IMR-90 (cell line): ENCODE results near the gene PHKG2. TPM values are rescaled to one million over a fixed set of nuclear protein-coding genes. Genes with fewer than 3 reads are reported as not detected.

Experiments
- ATAC-seq: fragments of 200-7000 bp; cut with Tn5 transposase; 2 replicates; pipeline ENCODE4 v1.9.1; 2020; ENCODE audit warnings: low read depth, mild to moderate bottlenecking, moderate library complexity
- BruUV-seq: library from RNA; stranded (reverse); fragments of 400-500 nt; replicated peaks from 2 replicates; lab custom pipeline; 2021; lab: Mats Ljungman, UMichigan
- CTCF ChIA-PET: fragments of 300-600 bp; formaldehyde crosslinking; extraction: SDS; loops from one replicate; lab custom pipeline; 2021; ENCODE audit warnings: antibody characterized with exemption; lab: Yijun Ruan, JAX
- POLR2A ChIA-PET: fragments of 300-600 bp; sonication (Branson Sonifier 250); formaldehyde crosslinking; loops from one replicate; lab custom pipeline; 2022; ENCODE audit warnings: antibody characterized with exemption; ENCODE audit not compliant: unreplicated experiment; lab: Charles Lee
- DNase-seq: peaks from one replicate; pipeline ENCODE4 v3.0.0; 2013
- H2AFZ ChIP-seq: replicated peaks from 2 replicates; pipeline ENCODE3; 2013; ENCODE audit warnings: low read length, mild to moderate bottlenecking; ENCODE audit not compliant: poor library complexity
- H2AK5ac ChIP-seq: 2 replicates; pipeline ENCODE4 v1.6.1; 2013; ENCODE audit warnings: low read depth, low read length, inconsistent platforms
- H2AK9ac ChIP-seq: replicated peaks from 2 replicates; pipeline ENCODE3; 2013; ENCODE audit warnings: mild to moderate bottlenecking, low read depth, low read length, moderate library complexity; ENCODE audit not compliant: poor library complexity
- H2BK120ac ChIP-seq: 2 replicates; pipeline ENCODE4 v1.6.1; 2013; ENCODE audit warnings: low read depth, low read length, inconsistent platforms
- H2BK15ac ChIP-seq: 3 replicates; pipeline ENCODE4 v1.6.1; 2013; ENCODE audit warnings: low read depth, low read length, inconsistent platforms
- H2BK20ac ChIP-seq: 2 replicates; pipeline ENCODE4 v1.6.1; 2013; ENCODE audit warnings: low read depth, mild to moderate bottlenecking, inconsistent platforms, low read length, moderate library complexity
- H2BK5ac ChIP-seq: 2 replicates; pipeline ENCODE4 v1.6.1; 2013; ENCODE audit warnings: mild to moderate bottlenecking, low read depth, low read length, inconsistent platforms; ENCODE audit not compliant: poor library complexity, severe bottlenecking
- H3K14ac ChIP-seq: replicated peaks from 2 replicates; pipeline ENCODE4 v1.6.1; 2013; ENCODE audit warnings: low read depth, low read length, inconsistent platforms
- H3K18ac ChIP-seq: 2 replicates; pipeline ENCODE4 v1.6.1; 2013; ENCODE audit warnings: low read depth, low read length, control low read depth
- H3K23ac ChIP-seq: 2 replicates; pipeline ENCODE4 v1.6.1; 2013; ENCODE audit warnings: low read depth, low read length, inconsistent platforms
- H3K27ac ChIP-seq: 2 replicates; pipeline ENCODE4 v1.5.1; 2013; ENCODE audit warnings: mild to moderate bottlenecking, control low read depth, low read length; ENCODE audit not compliant: insufficient read depth
- H3K27me3 ChIP-seq: 2 replicates; pipeline ENCODE4 v1.6.1; 2013; ENCODE audit warnings: low read length; ENCODE audit not compliant: control insufficient read depth, insufficient read depth
- H3K36me3 ChIP-seq: 2 replicates; pipeline ENCODE4 v1.6.1; 2013; ENCODE audit warnings: low read length, mixed read lengths; ENCODE audit not compliant: control insufficient read depth, insufficient read depth
- H3K4ac ChIP-seq: 2 replicates; pipeline ENCODE4 v1.6.1; 2013; ENCODE audit warnings: low read depth, low read length, inconsistent platforms
- H3K4me1 ChIP-seq: 2 replicates; pipeline ENCODE4 v1.6.1; 2013; ENCODE audit warnings: low read length, mixed read lengths; ENCODE audit not compliant: control insufficient read depth, insufficient read depth
- H3K4me2 ChIP-seq: 2 replicates; pipeline ENCODE4 v1.6.1; 2013; ENCODE audit warnings: low read depth, mild to moderate bottlenecking, control low read depth, low read length, moderate library complexity
- H3K4me3 ChIP-seq: 2 replicates; pipeline ENCODE4 v1.5.1; 2013; ENCODE audit warnings: low read depth, mild to moderate bottlenecking, control low read depth, low read length, moderate library complexity; ENCODE audit not compliant: insufficient read depth
- H3K56ac ChIP-seq: 2 replicates; pipeline ENCODE4 v1.6.1; 2013; ENCODE audit warnings: low read length, inconsistent platforms; ENCODE audit not compliant: insufficient read depth; ENCODE audit errors: extremely low read depth
- H3K79me1 ChIP-seq, 2 experiments: 2 replicates each; pipeline ENCODE4 v1.6.1; 2013; ENCODE audit warnings: low read length in 2 of 2, inconsistent platforms in 1 of 2, low read depth in 1 of 2
- H3K9ac ChIP-seq: 2 replicates; pipeline ENCODE4 v1.6.1; 2013; ENCODE audit warnings: low read depth, low read length, control low read depth
- H3K9me1 ChIP-seq: 2 replicates; pipeline ENCODE4 v1.6.1; 2013; ENCODE audit warnings: low read length, inconsistent platforms; ENCODE audit not compliant: insufficient read depth
- H3K9me3 ChIP-seq: 2 replicates; pipeline ENCODE4 v1.6.1; 2013; ENCODE audit warnings: low read length; ENCODE audit not compliant: control insufficient read depth, insufficient read depth
- H4K20me1 ChIP-seq: 2 replicates; pipeline ENCODE4 v1.6.1; 2013; ENCODE audit warnings: low read length, inconsistent platforms; ENCODE audit not compliant: insufficient read depth
- H4K5ac ChIP-seq: 2 replicates; pipeline ENCODE4 v1.6.1; 2013; ENCODE audit warnings: mild to moderate bottlenecking, low read depth, low read length, control low read depth
- H4K8ac ChIP-seq, 2 experiments: 2 replicates each; pipeline ENCODE4 v1.6.1; 2013; ENCODE audit warnings: low read depth in 2 of 2, low read length in 2 of 2, control low read depth in 1 of 2, inconsistent platforms in 1 of 2
- H4K91ac ChIP-seq: 2 replicates; pipeline ENCODE4 v1.6.1; 2013; ENCODE audit warnings: low read depth, low read length, inconsistent platforms; ENCODE audit not compliant: insufficient read depth
- BHLHE40 ChIP-seq: fragments of 150-350 bp; IDR thresholded peaks from 2 replicates; pipeline ENCODE4 v1.6.1; 2016; ENCODE audit warnings: mild to moderate bottlenecking, low read depth, low read length
- CEBPB ChIP-seq: IDR thresholded peaks from 2 replicates; pipeline ENCODE4 v1.6.1; 2012; ENCODE audit warnings: low read depth, low read length, improper control_type of control experiment
- CHD1 ChIP-seq: IDR thresholded peaks from 2 replicates; pipeline ENCODE4 v1.6.1; 2012; ENCODE audit warnings: low read depth, low read length, improper control_type of control experiment
- FOS ChIP-seq: fragments of 150-350 bp; IDR thresholded peaks from 2 replicates; pipeline ENCODE4 v1.6.1; 2016; ENCODE audit warnings: low read depth, low read length
- MAFK ChIP-seq: IDR thresholded peaks from 2 replicates; pipeline ENCODE4 v1.6.1; 2012; ENCODE audit warnings: low read depth, low read length, improper control_type of control experiment
- MAZ ChIP-seq: IDR thresholded peaks from 2 replicates; pipeline ENCODE4 v1.6.1; 2012; ENCODE audit warnings: low read depth, mild to moderate bottlenecking, low read length, improper control_type of control experiment, moderate library complexity, borderline replicate concordance
- MXI1 ChIP-seq: IDR thresholded peaks from 2 replicates; pipeline ENCODE4 v1.6.1; 2012; ENCODE audit warnings: low read depth, mild to moderate bottlenecking, low read length, moderate library complexity, borderline replicate concordance
- NFE2L2 ChIP-seq: fragments of 150-350 bp; IDR thresholded peaks from 2 replicates; pipeline ENCODE4 v1.6.1; 2016; ENCODE audit warnings: low read depth, mild to moderate bottlenecking, low read length
- POLR2A ChIP-seq: IDR thresholded peaks from 2 replicates; pipeline ENCODE4 v1.6.1; 2012; ENCODE audit warnings: mild to moderate bottlenecking, low read depth, low read length
- RAD21 ChIP-seq: IDR thresholded peaks from 2 replicates; pipeline ENCODE4 v1.6.1; 2012; ENCODE audit warnings: low read length, improper control_type of control experiment
- RCOR1 ChIP-seq: IDR thresholded peaks from 2 replicates; pipeline ENCODE4 v1.6.1; 2012; ENCODE audit warnings: mild to moderate bottlenecking, low read length, improper control_type of control experiment; ENCODE audit not compliant: insufficient replicate concordance
- RFX5 ChIP-seq: IDR thresholded peaks from 2 replicates; pipeline ENCODE4 v1.8.0; 2012; ENCODE audit warnings: low read depth, mild to moderate bottlenecking, low read length, moderate library complexity
- SMC3 ChIP-seq: fragments of 150-350 bp; IDR thresholded peaks from 2 replicates; pipeline ENCODE4 v1.6.1; 2016; ENCODE audit warnings: low read depth, mild to moderate bottlenecking, antibody characterized with exemption, low read length, moderate library complexity
- WGBS, 2 experiments: methylation state at CpG; one replicate each; pipeline versions ENCODE4 v1.1.5 to v1.1.7; 2013; ENCODE audit warnings: missing lambda C conversion rate in 2 of 2; ENCODE audit not compliant: insufficient read length in 1 of 2; ENCODE audit errors: extremely low coverage in 2 of 2; 5-methylcytosine and 5-hydroxymethylcytosine counted together
- dilution Hi-C: fragments of 300-500 bp; cut with HindIII; formaldehyde crosslinking; loops from one replicate; pipeline ENCODE4 v1.14.3; 2018; ENCODE audit warnings: low sequenced_read_pairs; ENCODE audit not compliant: unreplicated experiment
- in situ Hi-C: fragments of 300-500 bp; cut with MboI; formaldehyde crosslinking; loops from 3 replicates; pipeline ENCODE4 v1.14.3; 2019; ENCODE audit warnings: low sequenced_read_pairs, inconsistent platforms, mixed read lengths
- intact Hi-C: fragments of 100-400 bp; cut with micrococcal nuclease; formaldehyde crosslinking; loops from 2 replicates; pipeline ENCODE4 v1.10.0; 2022
- polyA plus RNA-seq, 3 experiments: library from polyadenylated mRNA; depleted of rRNA; stranded (reverse); fragments of >200 nt; gene quantifications; 2 replicates each; pipeline ENCODE4 v1.2.3, GENCODE V29; 2012; ENCODE audit warnings: low replicate concordance in 1 of 3
- total RNA-seq: library from RNA; depleted of rRNA; stranded (reverse); fragments of >200 nt; gene quantifications from 2 replicates; pipeline ENCODE4 v1.2.3, GENCODE V29; 2012
- TF ChIP-seq, protein P1 (sequence below): fragments of 150-350 bp; IDR thresholded peaks from 2 replicates; pipeline ENCODE4 v1.6.1; 2017; ENCODE audit warnings: mild to moderate bottlenecking, antibody characterized with exemption, low read length, low read depth
- TF ChIP-seq, protein P2 (sequence below): conservative IDR thresholded peaks from 2 replicates; pipeline ENCODE4 v1.5.1; 2012; ENCODE audit warnings: mild to moderate bottlenecking, low read depth, low read length, improper control_type of control experiment
- TF ChIP-seq, protein P3 (sequence below): fragments of 150-350 bp; IDR thresholded peaks from 2 replicates; pipeline ENCODE4 v1.6.1; 2016; ENCODE audit warnings: low read depth, mild to moderate bottlenecking, low read length, moderate library complexity, borderline replicate concordance

PHKG2 gene
- total and polyA plus RNA-seq, 2 of the 4 experiments (the other 2 are of a cell fraction) = 26.0 to 38.9 TPM

DNA sequence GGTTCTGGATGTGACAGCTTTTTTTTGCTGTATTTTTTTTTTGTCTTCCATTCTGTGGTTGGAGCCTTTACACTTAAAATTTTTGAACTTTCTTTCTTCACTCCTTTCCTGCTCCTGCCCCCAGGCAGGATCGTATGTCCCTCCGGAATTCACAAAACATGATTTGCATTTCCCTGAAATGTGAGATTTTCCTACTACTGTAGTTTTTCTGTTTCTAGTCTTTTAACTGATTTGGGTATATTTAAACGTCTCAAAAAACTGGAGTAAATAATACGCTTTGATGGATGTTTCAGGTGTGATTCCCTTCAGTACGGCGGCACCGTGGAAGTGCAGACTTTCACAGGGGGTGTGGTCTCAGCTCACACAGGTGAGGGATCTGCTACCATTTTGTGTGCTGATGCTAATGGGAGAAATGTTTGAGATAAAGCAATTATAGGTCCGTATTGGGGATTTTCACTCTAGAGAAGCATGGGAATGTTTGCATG, 48.6 kb upstream of the PHKG2 start:
- H3K4ac ChIP-seq = peak overlapping the region; percentile 99; the same call in 1 of the 2 replicates
- H3K27ac ChIP-seq = peak overlapping the region; percentile 92
- H3K9me3 ChIP-seq = no peaks in the 10 kb centered on the region
- dilution Hi-C loops (no loop called here), in situ Hi-C loops (no loop called here), intact Hi-C loops (loop anchor here (5.0 kb wide), 1 partner anchor 223 kb away; the partner anchor contains the start of gene FBXL19)
- BruUV-seq = no TSS peak
- no peak for DNase-seq
- H3K4me1 ChIP-seq = peaks cover 8% of the 10 kb centered on the region
- peak overlapping the region; percentile 45; the same call in 1 of the 2 replicates for H3K14ac ChIP-seq
- H3K18ac ChIP-seq = no peak overlapping the region
- H4K20me1 ChIP-seq = peaks cover 18% of the 10 kb centered on the region
- no peak overlapping the region for H2BK20ac ChIP-seq
- no peak overlapping the region for H4K5ac ChIP-seq
- H2AK5ac ChIP-seq = peak overlapping the region; percentile 60
- no peak for ATAC-seq
- peak overlapping the region; percentile 85 for H3K4me3 ChIP-seq
- no peak overlapping the region for H3K23ac ChIP-seq
- H2BK5ac ChIP-seq = peak overlapping the region; percentile 91
- H2BK120ac ChIP-seq = no peak overlapping the region
- peak overlapping the region; percentile 94 for H3K4me2 ChIP-seq
- H3K9ac ChIP-seq = peak overlapping the region; percentile 69
- H2AFZ ChIP-seq = no peak overlapping the region
- H4K91ac ChIP-seq = no peak overlapping the region
- H2BK15ac ChIP-seq = no peak overlapping the region
- TF ChIP-seq CHD1 (no peak), MXI1 (no peak), CEBPB (no peak), POLR2A (no peak), BHLHE40 (no peak), MAZ (no peak), MAFK (no peak), SMC3 (no peak), NFE2L2 (no peak), RFX5 (no peak), RAD21 (no peak), FOS (no peak), RCOR1 (no peak)
- TF ChIP-seq, protein P1, sequence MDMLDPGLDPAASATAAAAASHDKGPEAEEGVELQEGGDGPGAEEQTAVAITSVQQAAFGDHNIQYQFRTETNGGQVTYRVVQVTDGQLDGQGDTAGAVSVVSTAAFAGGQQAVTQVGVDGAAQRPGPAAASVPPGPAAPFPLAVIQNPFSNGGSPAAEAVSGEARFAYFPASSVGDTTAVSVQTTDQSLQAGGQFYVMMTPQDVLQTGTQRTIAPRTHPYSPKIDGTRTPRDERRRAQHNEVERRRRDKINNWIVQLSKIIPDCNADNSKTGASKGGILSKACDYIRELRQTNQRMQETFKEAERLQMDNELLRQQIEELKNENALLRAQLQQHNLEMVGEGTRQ = no peak
- TF ChIP-seq, protein P2, sequence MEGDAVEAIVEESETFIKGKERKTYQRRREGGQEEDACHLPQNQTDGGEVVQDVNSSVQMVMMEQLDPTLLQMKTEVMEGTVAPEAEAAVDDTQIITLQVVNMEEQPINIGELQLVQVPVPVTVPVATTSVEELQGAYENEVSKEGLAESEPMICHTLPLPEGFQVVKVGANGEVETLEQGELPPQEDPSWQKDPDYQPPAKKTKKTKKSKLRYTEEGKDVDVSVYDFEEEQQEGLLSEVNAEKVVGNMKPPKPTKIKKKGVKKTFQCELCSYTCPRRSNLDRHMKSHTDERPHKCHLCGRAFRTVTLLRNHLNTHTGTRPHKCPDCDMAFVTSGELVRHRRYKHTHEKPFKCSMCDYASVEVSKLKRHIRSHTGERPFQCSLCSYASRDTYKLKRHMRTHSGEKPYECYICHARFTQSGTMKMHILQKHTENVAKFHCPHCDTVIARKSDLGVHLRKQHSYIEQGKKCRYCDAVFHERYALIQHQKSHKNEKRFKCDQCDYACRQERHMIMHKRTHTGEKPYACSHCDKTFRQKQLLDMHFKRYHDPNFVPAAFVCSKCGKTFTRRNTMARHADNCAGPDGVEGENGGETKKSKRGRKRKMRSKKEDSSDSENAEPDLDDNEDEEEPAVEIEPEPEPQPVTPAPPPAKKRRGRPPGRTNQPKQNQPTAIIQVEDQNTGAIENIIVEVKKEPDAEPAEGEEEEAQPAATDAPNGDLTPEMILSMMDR = no peak
- TF ChIP-seq, protein P3, sequence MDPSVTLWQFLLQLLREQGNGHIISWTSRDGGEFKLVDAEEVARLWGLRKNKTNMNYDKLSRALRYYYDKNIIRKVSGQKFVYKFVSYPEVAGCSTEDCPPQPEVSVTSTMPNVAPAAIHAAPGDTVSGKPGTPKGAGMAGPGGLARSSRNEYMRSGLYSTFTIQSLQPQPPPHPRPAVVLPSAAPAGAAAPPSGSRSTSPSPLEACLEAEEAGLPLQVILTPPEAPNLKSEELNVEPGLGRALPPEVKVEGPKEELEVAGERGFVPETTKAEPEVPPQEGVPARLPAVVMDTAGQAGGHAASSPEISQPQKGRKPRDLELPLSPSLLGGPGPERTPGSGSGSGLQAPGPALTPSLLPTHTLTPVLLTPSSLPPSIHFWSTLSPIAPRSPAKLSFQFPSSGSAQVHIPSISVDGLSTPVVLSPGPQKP = no peak
- peak overlapping the region; percentile 67 for H3K56ac ChIP-seq
- H3K36me3 ChIP-seq = peaks cover 26% of the 10 kb centered on the region
- WGBS, 2 experiments = 51% methylated on average over 6 of the region's 8 CpGs; no CpG with 5 or more reads in 1 of the 2 experiments
- H3K9me1 ChIP-seq = peaks cover 4% of the 10 kb centered on the region
- H4K8ac ChIP-seq = peak overlapping the region; percentile 88 to 99; a peak in 2 of 4 replicates
- ChIA-PET CTCF (no interaction called here), POLR2A (no interaction called here)
- peaks cover 12 to 42% of the 10 kb centered on the region in 2 experiments; a peak in 3 of 4 replicates for H3K79me1 ChIP-seq
- H2AK9ac ChIP-seq = peak overlapping the region; percentile 100
- no peaks in the 10 kb centered on the region for H3K27me3 ChIP-seq
